KOPT-K1 (cell line): ENCODE data around the gene PRICKLE2.

ENCODE experiments used
- H3K27ac ChIP-seq: fragments of 200-600 bp; sonication (generic); 2 replicates; pipeline ENCODE4 v1.5.1; 2016; ENCODE audit warnings: antibody characterized with exemption, mild to moderate bottlenecking, low read depth, low read length; ENCODE audit not compliant: poor library complexity, severe bottlenecking
- H3K36me3 ChIP-seq: fragments of 200-600 bp; sonication (generic); 2 replicates; pipeline ENCODE4 v1.5.1; 2017; ENCODE audit warnings: antibody characterized with exemption, mild to moderate bottlenecking, low read length, moderate library complexity; ENCODE audit not compliant: insufficient read depth
- H3K9me3 ChIP-seq: fragments of 200-600 bp; sonication (generic); 2 replicates; pipeline ENCODE4 v1.5.1; 2017; ENCODE audit warnings: antibody characterized with exemption, low read length, mild to moderate bottlenecking; ENCODE audit not compliant: insufficient read depth, poor library complexity, severe bottlenecking

PRICKLE2 gene

GRCh38 chr3:64195789-64196188 is 29.5 kb downstream of the PRICKLE2 start:
- Histone ChIP-seq H3K36me3 (no peaks in the 10 kb centered on the region), H3K27ac (no peak overlapping the region), H3K9me3 (peaks cover 8% of the 10 kb centered on the region)

DNA sequence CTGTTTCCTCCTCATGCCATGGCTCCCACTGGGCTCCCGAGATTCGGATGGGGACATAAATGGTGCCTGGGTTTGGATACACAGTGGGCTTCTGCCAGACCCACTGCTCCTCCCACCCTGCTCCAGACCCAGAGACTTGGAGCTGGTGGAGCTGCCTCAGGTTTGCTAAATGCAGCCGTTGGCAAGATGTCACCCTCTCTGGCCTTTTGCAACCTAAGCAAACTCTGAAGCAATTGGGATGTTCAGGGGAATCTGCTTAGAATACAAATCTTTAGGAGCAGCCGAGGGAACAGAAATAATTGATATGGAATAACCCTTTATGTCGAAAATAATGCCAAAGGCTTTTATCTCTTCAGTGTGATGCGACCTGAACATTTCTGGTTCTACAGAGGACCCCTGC is 33.4 kb downstream of the PRICKLE2 start:
- Histone ChIP-seq H3K9me3 (peaks cover 8% of the 10 kb centered on the region), H3K36me3 (no peaks in the 10 kb centered on the region), H3K27ac (no peak overlapping the region)

DNA sequence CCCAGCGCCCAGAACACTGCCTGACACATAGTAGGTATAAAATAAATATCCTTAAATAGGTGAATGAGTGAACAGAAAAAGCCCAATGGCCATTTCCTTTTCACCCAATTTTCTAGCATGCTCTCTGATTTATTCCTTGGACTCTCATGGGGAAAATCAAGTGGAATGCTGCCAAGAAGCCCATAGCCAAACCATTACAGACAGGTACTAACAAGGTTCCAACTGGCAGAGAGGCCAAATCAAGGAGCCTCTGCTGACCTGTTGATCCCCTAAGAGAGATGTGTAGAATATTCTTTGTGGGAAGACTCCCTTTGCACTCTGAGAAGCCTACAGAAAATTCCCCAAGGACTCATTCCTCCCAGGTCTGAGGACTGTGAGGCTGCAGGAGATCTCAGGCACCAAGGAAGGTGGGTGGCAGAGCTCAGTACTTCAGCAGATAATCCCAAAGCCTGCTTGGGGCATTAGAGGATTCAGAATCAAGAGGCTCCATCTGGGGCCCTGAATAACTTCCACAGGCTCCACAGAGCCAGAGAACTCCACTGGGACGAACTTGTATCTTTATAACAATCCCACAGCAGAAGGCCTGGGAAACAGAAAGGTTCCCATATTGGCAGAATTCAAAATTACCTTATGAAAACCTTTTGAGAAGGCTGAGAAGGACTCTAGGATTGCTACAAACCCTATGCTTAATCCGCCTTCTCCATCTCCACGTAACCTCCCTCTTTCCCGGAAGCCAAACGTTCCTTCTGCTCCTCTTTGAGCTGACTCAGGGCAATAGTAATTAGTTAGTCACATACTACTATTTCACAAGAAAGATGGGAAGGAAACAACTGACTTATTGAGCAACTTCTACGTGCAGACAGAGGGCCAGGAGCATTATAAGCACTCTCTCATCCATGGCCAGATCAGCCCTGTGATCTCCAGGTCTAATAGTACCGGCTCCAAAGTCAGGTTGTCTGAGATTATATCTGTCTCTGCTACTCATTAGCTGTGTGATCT is 34.5 kb downstream of the PRICKLE2 start:
- no peaks in the 10 kb centered on the region for H3K36me3 ChIP-seq
- no peak overlapping the region for H3K27ac ChIP-seq
- H3K9me3 ChIP-seq, result peaks cover 8% of the 10 kb centered on the region

- Histone ChIP-seq H3K9me3 (peaks cover 8% of the 10 kb centered on the region), H3K27ac (no peak overlapping the region), H3K36me3 (no peaks in the 10 kb centered on the region)
These were observed 36.3 kb downstream of the PRICKLE2 start for GRCh38 chr3:64188810-64189560.

GRCh38 chr3:64187065-64187959 is 38.0 kb downstream of the PRICKLE2 start:
- Histone ChIP-seq H3K27ac (no peak overlapping the region), H3K36me3 (no peaks in the 10 kb centered on the region), H3K9me3 (no peaks in the 10 kb centered on the region)

DNA sequence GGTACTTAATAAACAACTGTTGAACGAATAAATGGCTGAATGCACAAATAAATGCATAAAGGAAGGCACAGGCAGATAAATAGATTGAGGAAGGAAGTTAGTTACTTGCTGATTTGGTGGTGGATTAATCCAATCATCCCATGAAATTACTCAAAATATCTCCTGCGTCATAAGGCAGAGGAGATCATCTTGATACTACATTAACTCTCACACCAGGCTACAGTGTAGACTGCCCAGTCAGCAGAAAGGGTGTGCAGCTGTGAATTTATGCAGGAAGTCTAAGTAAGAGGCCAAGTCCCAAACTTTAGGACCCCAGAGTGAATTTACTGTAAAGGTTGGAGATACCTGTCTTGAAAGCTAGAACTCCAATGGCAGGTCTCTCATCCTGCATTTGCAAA is 38.6 kb downstream of the PRICKLE2 start:
- Histone ChIP-seq H3K27ac (no peak overlapping the region), H3K36me3 (no peaks in the 10 kb centered on the region), H3K9me3 (no peaks in the 10 kb centered on the region)

DNA sequence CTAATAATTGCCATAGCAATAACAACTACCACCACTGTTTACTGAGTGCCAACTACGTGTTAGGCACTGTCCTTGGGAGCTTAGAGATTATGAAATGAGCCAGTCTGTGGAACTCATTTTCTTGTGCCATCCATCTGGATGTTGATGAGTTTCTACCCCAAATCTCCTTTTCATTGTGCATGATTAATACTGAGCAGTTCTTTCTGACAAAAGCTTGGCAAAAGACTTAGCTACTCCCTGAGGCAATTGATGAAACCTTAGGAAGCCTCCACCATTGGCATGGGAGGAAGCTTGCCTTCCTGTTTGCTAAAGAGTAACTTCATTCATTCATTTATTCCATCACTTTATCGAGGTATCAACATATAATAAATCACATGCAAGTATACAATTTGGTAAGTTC is 39.8 kb downstream of the PRICKLE2 start:
- no peak overlapping the region for H3K27ac ChIP-seq
- no peaks in the 10 kb centered on the region for H3K36me3 ChIP-seq
- H3K9me3 ChIP-seq, result no peaks in the 10 kb centered on the region

DNA sequence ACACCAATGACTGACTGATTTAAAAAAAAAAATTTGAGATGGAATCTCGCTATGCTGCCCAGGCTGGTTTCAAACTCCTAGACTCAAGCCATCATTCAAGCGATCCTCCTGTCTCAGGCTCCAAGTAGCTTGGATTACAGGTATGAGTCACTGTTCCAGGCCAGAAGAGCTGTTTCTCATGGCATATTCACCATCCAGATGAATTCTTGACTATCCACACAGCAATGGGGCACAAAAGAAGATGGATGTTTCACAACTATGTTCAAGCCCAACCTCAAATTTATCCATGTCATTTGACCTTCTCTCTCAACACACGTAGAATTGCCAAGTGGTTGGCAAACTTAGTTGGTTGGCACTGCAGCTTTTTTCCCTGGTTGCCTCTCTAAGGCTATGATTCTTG is 40.6 kb downstream of the PRICKLE2 start:
- H3K27ac ChIP-seq, result no peak overlapping the region

GRCh38 chr3:64179860-64180259 is 45.4 kb downstream of the PRICKLE2 start:
- Histone ChIP-seq H3K9me3 (no peaks in the 10 kb centered on the region), H3K27ac (no peak overlapping the region), H3K36me3 (no peaks in the 10 kb centered on the region)

More for the DNA sequence above, 40.6 kb downstream of the PRICKLE2 start:
- H3K9me3 ChIP-seq, result no peaks in the 10 kb centered on the region
- no peaks in the 10 kb centered on the region for H3K36me3 ChIP-seq

DNA sequence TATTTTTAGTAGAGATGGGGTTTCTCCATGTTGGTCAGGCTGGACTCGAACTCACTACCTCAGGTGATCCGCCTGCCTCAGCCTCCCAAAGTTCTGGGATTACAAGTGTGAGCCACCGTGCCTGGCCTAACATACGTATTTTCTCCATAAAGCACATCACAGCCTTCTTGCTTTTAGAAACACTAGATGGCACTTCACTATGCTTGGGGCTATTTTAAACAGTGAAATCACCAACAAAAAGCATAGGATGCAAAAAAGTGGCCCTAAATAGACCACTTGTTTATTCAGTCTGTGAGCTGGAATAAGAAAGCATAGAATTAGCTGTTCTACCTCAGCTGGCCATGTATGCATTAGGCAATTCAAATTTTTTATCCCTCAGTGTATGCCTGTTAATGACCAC is 46.0 kb downstream of the PRICKLE2 start:
- no peaks in the 10 kb centered on the region for H3K36me3 ChIP-seq
- no peaks in the 10 kb centered on the region for H3K9me3 ChIP-seq
- no peak overlapping the region for H3K27ac ChIP-seq

- Histone ChIP-seq H3K27ac (no peak overlapping the region), H3K9me3 (no peaks in the 10 kb centered on the region), H3K36me3 (no peaks in the 10 kb centered on the region)
These were observed 46.8 kb downstream of the PRICKLE2 start for GRCh38 chr3:64178419-64178818.

GRCh38 chr3:64176461-64176996 is 48.7 kb downstream of the PRICKLE2 start:
- Histone ChIP-seq H3K27ac (no peak overlapping the region), H3K36me3 (no peaks in the 10 kb centered on the region), H3K9me3 (no peaks in the 10 kb centered on the region)

GRCh38 chr3:64174328-64174727 is 50.9 kb downstream of the PRICKLE2 start:
- H3K9me3 ChIP-seq, result no peaks in the 10 kb centered on the region
- no peaks in the 10 kb centered on the region for H3K36me3 ChIP-seq
- no peak overlapping the region for H3K27ac ChIP-seq

DNA sequence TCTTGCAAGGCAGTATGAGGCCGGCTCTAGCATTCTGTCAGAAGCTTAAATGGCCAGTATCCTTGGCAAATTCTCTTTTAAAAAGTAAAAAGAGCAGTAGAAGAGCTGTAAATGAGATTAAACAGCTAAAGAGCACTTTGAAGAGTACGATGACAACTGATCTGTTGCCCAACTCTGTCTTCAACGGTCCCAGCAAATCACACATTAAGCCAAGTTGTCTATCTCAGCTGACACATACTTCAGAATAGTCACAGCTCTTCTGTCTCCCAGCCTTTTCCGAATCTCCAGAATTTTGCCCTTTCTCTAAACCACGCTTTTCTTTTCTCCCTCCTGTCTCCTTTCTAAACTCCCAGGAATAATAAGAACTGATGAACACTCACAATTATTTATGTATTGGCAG is 51.7 kb downstream of the PRICKLE2 start:
- Histone ChIP-seq H3K9me3 (no peaks in the 10 kb centered on the region), H3K27ac (no peak overlapping the region), H3K36me3 (no peaks in the 10 kb centered on the region)
